B cell (primary cell): ENCODE results near the gene TEX28. TPM values are rescaled to one million over a fixed set of nuclear protein-coding genes. Genes with fewer than 3 reads are reported as not detected.

Source experiments
- ATAC-seq: fragments of 200-7000 bp; cut with Tn5 transposase; one replicate; pipeline ENCODE4 v1.10.0; 2021; ENCODE audit warnings: low read depth, mild to moderate bottlenecking, moderate number of reproducible peaks, moderate library complexity
- CTCF ChIA-PET: fragments of 350-600 bp; sonication (Branson Sonifier 250); formaldehyde crosslinking; loops from one replicate; lab custom pipeline; 2021; ENCODE audit warnings: antibody characterized with exemption, inconsistent platforms; lab: Charles Lee
- POLR2A ChIA-PET: fragments of 350-600 bp; sonication (Branson Sonifier 250); formaldehyde crosslinking; loops from one replicate; lab custom pipeline; 2021; ENCODE audit warnings: antibody characterized with exemption; lab: Charles Lee
- DNase-seq: peaks from one replicate; pipeline ENCODE4 v3.0.0; 2013
- H2AFZ ChIP-seq: 2 replicates; pipeline ENCODE4 v1.6.1; 2012; ENCODE audit warnings: mild to moderate bottlenecking, low read depth, low read length; ENCODE audit not compliant: insufficient read depth, poor library complexity, severe bottlenecking
- H3K27ac ChIP-seq, 2 donors: 1 replicate in 1 of 2; 2 replicates in 1 of 2; pipeline ENCODE4 v1.5.1; 2012 to 2013; ENCODE audit warnings: low read length in 2 of 2, mild to moderate bottlenecking in 2 of 2, moderate library complexity in 1 of 2
- H3K27me3 ChIP-seq, 4 experiments: fragments of 200-600 bp in 1 of 4; sonication (generic) in 1 of 4; replicated peaks in 1 of 4; 1 replicate in 2 of 4; 2 replicates in 2 of 4; pipeline versions ENCODE4 v1.6.1 to v1.7.0; 2013 to 2016; ENCODE audit warnings: low read length in 3 of 4, mild to moderate bottlenecking in 2 of 4, mixed read lengths in 1 of 4, moderate library complexity in 1 of 4; ENCODE audit not compliant: insufficient read depth in 4 of 4, control insufficient read depth in 3 of 4; ENCODE audit errors: control extremely low read depth in 1 of 4
- H3K36me3 ChIP-seq, 2 experiments: replicated peaks in 1 of 2; 1 replicate in 1 of 2; 2 replicates in 1 of 2; pipeline versions ENCODE4 v1.6.1 to v1.7.1; 2013; ENCODE audit warnings: low read length in 1 of 2; ENCODE audit not compliant: insufficient read depth in 2 of 2, control insufficient read depth in 1 of 2; ENCODE audit errors: control extremely low read depth in 1 of 2, extremely low read depth in 1 of 2
- H3K4me1 ChIP-seq, 2 donors: fragments of 200-600 bp in 1 of 2; sonication (generic) in 1 of 2; 1 replicate in 1 of 2; 2 replicates in 1 of 2; pipeline versions ENCODE4 v1.5.1 to v1.6.1; 2013 to 2017; ENCODE audit warnings: low read length in 2 of 2; ENCODE audit not compliant: control insufficient read depth in 2 of 2, insufficient read depth in 2 of 2
- H3K4me2 ChIP-seq: replicated peaks from 2 replicates; pipeline ENCODE3; 2012; ENCODE audit warnings: mild to moderate bottlenecking, low read depth, low read length; ENCODE audit not compliant: poor library complexity, severe bottlenecking
- H3K4me3 ChIP-seq, 5 experiments: fragments of 200-600 bp in 1 of 5; sonication (generic) in 1 of 5; 1 replicate in 3 of 5; 2 replicates in 2 of 5; pipeline versions ENCODE4 v1.5.1 to v1.7.0; 2011 to 2016; ENCODE audit warnings: low read length in 4 of 5, mild to moderate bottlenecking in 4 of 5, low read depth in 2 of 5, control low read depth in 1 of 5, moderate library complexity in 1 of 5; ENCODE audit not compliant: insufficient read depth in 1 of 5; ENCODE audit errors: control extremely low read depth in 1 of 5, extremely low read depth in 1 of 5
- H3K79me2 ChIP-seq: fragments of 200-600 bp; sonication (generic); one replicate; pipeline ENCODE4 v1.6.0; 2016; ENCODE audit warnings: low read length; ENCODE audit not compliant: control insufficient read depth, insufficient read depth
- H3K9ac ChIP-seq: fragments of 200-600 bp; sonication (generic); 2 replicates; pipeline ENCODE4 v1.6.1; 2017; ENCODE audit warnings: mild to moderate bottlenecking, low read length, moderate library complexity
- H3K9me3 ChIP-seq, 3 donors: one replicate each; pipeline versions ENCODE4 v1.6.1 to v1.7.1; 2013; ENCODE audit warnings: low read length in 2 of 3; ENCODE audit not compliant: control insufficient read depth in 2 of 3, insufficient read depth in 1 of 3; ENCODE audit errors: control extremely low read depth in 1 of 3
- H4K20me1 ChIP-seq: 2 replicates; pipeline ENCODE4 v1.6.0; 2012; ENCODE audit warnings: mild to moderate bottlenecking, low read length; ENCODE audit not compliant: insufficient read depth, control insufficient read depth, poor library complexity, severe bottlenecking
- H3K27ac Mint-ChIP-seq: one replicate; pipeline ENCODE4 v1.8.0; 2021; ENCODE audit warnings: mixed read lengths
- H3K27me3 Mint-ChIP-seq: one replicate; pipeline ENCODE4 v1.8.0; 2021; ENCODE audit warnings: mixed read lengths
- H3K4me1 Mint-ChIP-seq: one replicate; pipeline ENCODE4 v1.8.0; 2021; ENCODE audit warnings: mixed read lengths
- H3K4me3 Mint-ChIP-seq: one replicate; pipeline ENCODE4 v1.8.0; 2021; ENCODE audit warnings: mixed read lengths
- H3K9me3 Mint-ChIP-seq: one replicate; pipeline ENCODE4 v1.8.0; 2022; ENCODE audit warnings: mixed read lengths; ENCODE audit not compliant: insufficient read depth
- CTCF ChIP-seq: fragments of 200-600 bp; IDR thresholded peaks from one replicate; pipeline ENCODE4 v1.8.0; 2022; ENCODE audit warnings: antibody characterized with exemption, mild to moderate bottlenecking
- EZH2 ChIP-seq: IDR thresholded peaks from 2 replicates; pipeline ENCODE4 v1.6.1; 2012; ENCODE audit warnings: borderline replicate concordance, low read depth, mild to moderate bottlenecking, moderate library complexity, low read length; ENCODE audit not compliant: insufficient read depth, poor library complexity, severe bottlenecking
- WGBS: methylation state at CpG from one replicate; pipeline ENCODE4 v1.1.5; 2013; ENCODE audit warnings: missing lambda C conversion rate; ENCODE audit not compliant: insufficient coverage; 5-methylcytosine and 5-hydroxymethylcytosine counted together
- intact Hi-C: fragments of 100-400 bp; cut with micrococcal nuclease; formaldehyde crosslinking; loops from one replicate; pipeline ENCODE4 v1.10.0; 2022
- polyA plus RNA-seq: library from polyadenylated mRNA; depleted of rRNA; stranded (reverse); fragments of >200 nt; gene quantifications from 2 replicates; pipeline ENCODE4 v1.2.3, GENCODE V29; 2012
- total RNA-seq, 2 donors: library from RNA; stranded (reverse); fragments of 120-200 nt in 1 of 2; gene quantifications; 1 replicate in 1 of 2; 2 replicates in 1 of 2; pipeline versions ENCODE4 v1.2.3 to v1.2.4, GENCODE V29; 2013 to 2022

The TEX28 gene
- total and polyA plus RNA-seq, 2 donors (not counting 1 experiment from before 2014, with no cell fraction given), result not detected

GRCh38 chrX:154315416-154315815, 20.5 kb upstream of the TEX28 start:
- no CpG with 5 or more reads among the region's 3 CpGs for WGBS
- Histone ChIP-seq H3K4me2 (no peak overlapping the region), H3K9ac (no peak overlapping the region), H3K36me3 (no peaks in the 10 kb centered on the region), H3K79me2 (no peaks in the 10 kb centered on the region), H2AFZ (no peak overlapping the region), H3K27ac (no peak overlapping the region), H3K27me3 (no peaks in the 10 kb centered on the region), H4K20me1 (no peaks in the 10 kb centered on the region), H3K4me3 (no peak overlapping the region), H3K4me1 (peaks cover 6 to 9% of the 10 kb centered on the region in 2 donors), H3K9me3 (no peaks in the 10 kb centered on the region)
- Mint-ChIP-seq H3K27ac (no peak overlapping the region), H3K4me3 (no peak overlapping the region), H3K9me3 (no peaks in the 10 kb centered on the region), H3K4me1 (peaks cover 17% of the 10 kb centered on the region), H3K27me3 (no peaks in the 10 kb centered on the region)
- TF ChIP-seq EZH2, result no peak
- no peak for TF ChIP-seq CTCF
- ChIA-PET CTCF (interaction anchor here (0.7 to 1.3 kb wide), 2 partner anchors 10 to 179 kb away, joined by 3 read pairs; no protein-coding TSS in a partner anchor), POLR2A (no interaction called here)
- DNase-seq, result no peak
- intact Hi-C loops, result no loop called here
- no peak for ATAC-seq

- Histone ChIP-seq H3K4me2 (no peak overlapping the region), H3K27me3 (no peaks in the 10 kb centered on the region), H3K79me2 (no peaks in the 10 kb centered on the region), H3K27ac (no peak overlapping the region), H3K9ac (no peak overlapping the region), H2AFZ (no peak overlapping the region), H4K20me1 (no peaks in the 10 kb centered on the region), H3K36me3 (no peaks in the 10 kb centered on the region), H3K4me3 (no peak overlapping the region), H3K4me1 (peaks cover 14 to 17% of the 10 kb centered on the region in 2 donors), H3K9me3 (peaks cover 0 to under 1% (median 0%) of the 10 kb centered on the region in 3 donors)
- Mint-ChIP-seq H3K4me3 (no peak overlapping the region), H3K4me1 (peaks cover 23% of the 10 kb centered on the region), H3K27me3 (no peaks in the 10 kb centered on the region), H3K27ac (no peak overlapping the region), H3K9me3 (no peaks in the 10 kb centered on the region)
- no CpG with 5 or more reads among the region's 5 CpGs for WGBS
- CTCF ChIA-PET, result interaction anchor here (1.3 kb wide), 1 partner anchor 13 kb away, joined by 4 read pairs; no protein-coding TSS in a partner anchor
- intact Hi-C loops, result no loop called here
- DNase-seq (no peak), ATAC-seq (no peak)
- TF ChIP-seq CTCF, result no peak
- no peak for TF ChIP-seq EZH2
- POLR2A ChIA-PET, result no interaction called here
These were observed 18.2 kb upstream of the TEX28 start for GRCh38 chrX:154313147-154313546.
